Superior temporal gyrus (tissue), 1 donor: ENCODE results near the gene TOM1L2.
A peak's percentile ranks its signal among the peaks of the same experiment; 100 is the strongest.
"Not testable (repeated sequence)": the region's sequence is repeated elsewhere in the genome, so short reads cannot be mapped to it uniquely, and the experiment has no call there.

Source experiments
- DNase-seq: peaks from one replicate; pipeline ENCODE4 v3.0.0-alpha.2; 2016; ENCODE audit errors: extremely low spot score

The TOM1L2 gene

GRCh38 chr17:17972126-17972951, at the start of gene TOM1L2, which contains the start of gene DRC3:
Gene TOM1L2 (minus strand): TSS chr17:17972400. CDS start chr17:17972313, 87 bp downstream.
Gene DRC3 (plus strand): TSS chr17:17972862. CDS start chr17:17977599, 4,737 bp downstream.
- peak; percentile 100 for DNase-seq

- no peak for DNase-seq
Observed at GRCh38 chr17:18021372-18021771, 49.2 kb upstream of the TOM1L2 start.

GRCh38 chr17:18020971-18021370, 48.8 kb upstream of the TOM1L2 start:
- no peak for DNase-seq

- DNase-seq, result no peak
Observed at GRCh38 chr17:18019838-18020154, 47.6 kb upstream of the TOM1L2 start.

- DNase-seq, result no peak
Observed at GRCh38 chr17:18018411-18018921, 46.3 kb upstream of the TOM1L2 start.

GRCh38 chr17:18017958-18018357, 45.8 kb upstream of the TOM1L2 start:
- DNase-seq, result no peak

GRCh38 chr17:18016426-18016825, 44.2 kb upstream of the TOM1L2 start:
- DNase-seq, result no peak

GRCh38 chr17:18015593-18015992, 43.4 kb upstream of the TOM1L2 start:
- DNase-seq, result no peak

GRCh38 chr17:18014006-18014405, 41.8 kb upstream of the TOM1L2 start:
- no peak for DNase-seq

- no peak for DNase-seq
Observed at GRCh38 chr17:18011286-18011685, 39.1 kb upstream of the TOM1L2 start.

- no peak for DNase-seq
Observed at GRCh38 chr17:18009609-18010420, 37.6 kb upstream of the TOM1L2 start.

- DNase-seq, result no peak
Observed at GRCh38 chr17:18008496-18009268, 36.5 kb upstream of the TOM1L2 start.

- DNase-seq, result no peak
Observed at GRCh38 chr17:18006495-18007239, 34.5 kb upstream of the TOM1L2 start.

GRCh38 chr17:18005496-18005895, 33.3 kb upstream of the TOM1L2 start:
- no peak for DNase-seq

- DNase-seq, result no peak
Observed at GRCh38 chr17:18004884-18005305, 32.7 kb upstream of the TOM1L2 start.

GRCh38 chr17:18004345-18004744, 32.1 kb upstream of the TOM1L2 start:
- DNase-seq, result no peak

GRCh38 chr17:18002171-18002570, 30.0 kb upstream of the TOM1L2 start:
- DNase-seq, result no peak

GRCh38 chr17:18000030-18000408, 27.8 kb upstream of the TOM1L2 start:
- no peak for DNase-seq

GRCh38 chr17:17999364-18000029, 27.3 kb upstream of the TOM1L2 start:
- DNase-seq, result no peak

- DNase-seq, result no peak
Observed at GRCh38 chr17:17998934-17999333, 26.7 kb upstream of the TOM1L2 start.

- not testable (repeated sequence) for DNase-seq
Observed at GRCh38 chr17:17995887-17996286, 23.7 kb upstream of the TOM1L2 start.
